Thyroid gland (tissue), 4 donors: ENCODE data around the gene GDNF.

Source experiments
- POLR2A ChIP-seq, 2 donors: fragments of 450-650 bp; IDR thresholded peaks; one replicate each; pipeline ENCODE4 v1.6.1; 2017; ENCODE audit warnings: antibody characterized with exemption in 2 of 2, mild to moderate bottlenecking in 2 of 2, moderate library complexity in 1 of 2
- TF ChIP-seq, protein P1 (sequence below), 6 experiments: fragments of 200-600 bp in 3 of 6; fragments of 450-650 bp in 3 of 6; sonication (generic) in 3 of 6; IDR thresholded peaks; one replicate each; pipeline ENCODE4 v1.5.1; 2016 to 2019; ENCODE audit warnings: antibody characterized with exemption in 6 of 6, mild to moderate bottlenecking in 2 of 6, inconsistent platforms in 1 of 6, moderate library complexity in 1 of 6

- TF ChIP-seq, protein P1, sequence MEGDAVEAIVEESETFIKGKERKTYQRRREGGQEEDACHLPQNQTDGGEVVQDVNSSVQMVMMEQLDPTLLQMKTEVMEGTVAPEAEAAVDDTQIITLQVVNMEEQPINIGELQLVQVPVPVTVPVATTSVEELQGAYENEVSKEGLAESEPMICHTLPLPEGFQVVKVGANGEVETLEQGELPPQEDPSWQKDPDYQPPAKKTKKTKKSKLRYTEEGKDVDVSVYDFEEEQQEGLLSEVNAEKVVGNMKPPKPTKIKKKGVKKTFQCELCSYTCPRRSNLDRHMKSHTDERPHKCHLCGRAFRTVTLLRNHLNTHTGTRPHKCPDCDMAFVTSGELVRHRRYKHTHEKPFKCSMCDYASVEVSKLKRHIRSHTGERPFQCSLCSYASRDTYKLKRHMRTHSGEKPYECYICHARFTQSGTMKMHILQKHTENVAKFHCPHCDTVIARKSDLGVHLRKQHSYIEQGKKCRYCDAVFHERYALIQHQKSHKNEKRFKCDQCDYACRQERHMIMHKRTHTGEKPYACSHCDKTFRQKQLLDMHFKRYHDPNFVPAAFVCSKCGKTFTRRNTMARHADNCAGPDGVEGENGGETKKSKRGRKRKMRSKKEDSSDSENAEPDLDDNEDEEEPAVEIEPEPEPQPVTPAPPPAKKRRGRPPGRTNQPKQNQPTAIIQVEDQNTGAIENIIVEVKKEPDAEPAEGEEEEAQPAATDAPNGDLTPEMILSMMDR (IDR thresholded peaks at IDR 0.05) = no peak
- TF ChIP-seq POLR2A (IDR thresholded peaks at IDR 0.05) = no peak
Measured at GRCh38 chr5:37846786-37847310, 7.0 kb upstream of the GDNF start.
